Panc1 (cell line): ENCODE measurements around the gene SLC39A7. TPM values are rescaled to one million over a fixed set of nuclear protein-coding genes. Genes with fewer than 3 reads are reported as not detected.

Experiments
- ATAC-seq: fragments of 200-7000 bp; cut with Tn5 transposase; 2 replicates; pipeline ENCODE4 v1.9.1; 2020; ENCODE audit warnings: mild to moderate bottlenecking, moderate library complexity
- BruUV-seq: library from RNA; stranded (reverse); fragments of 400-500 nt; replicated peaks from 2 replicates; lab custom pipeline; 2021; lab: Mats Ljungman, UMichigan
- CTCF ChIA-PET: fragments of 300-600 bp; sonication (Branson Sonifier 250); formaldehyde crosslinking; loops from one replicate; lab custom pipeline; 2022; ENCODE audit warnings: antibody characterized with exemption; lab: Charles Lee
- POLR2A ChIA-PET: fragments of 300-600 bp; sonication (Branson Sonifier 250); formaldehyde crosslinking; loops from one replicate; lab custom pipeline; 2022; ENCODE audit warnings: antibody characterized with exemption; lab: Charles Lee
- DNase-seq: peaks from one replicate; pipeline ENCODE4 v3.0.0-alpha.2; 2010; ENCODE audit warnings: low read depth, low spot score
- H3K27ac ChIP-seq: 2 replicates; pipeline ENCODE4 v1.5.1; 2011; ENCODE audit warnings: mild to moderate bottlenecking, low read length, inconsistent platforms
- H3K27me3 ChIP-seq: fragments of 200-500 bp; sonication (Bioruptor generic); 2 replicates; pipeline ENCODE4 v1.6.0; 2014; ENCODE audit warnings: low read length, inconsistent platforms; ENCODE audit not compliant: control insufficient read depth, insufficient read depth
- H3K36me3 ChIP-seq: fragments of 200-500 bp; sonication (Bioruptor generic); 2 replicates; pipeline ENCODE4 v1.5.1; 2014; ENCODE audit warnings: inconsistent platforms, mild to moderate bottlenecking, low read length, moderate library complexity; ENCODE audit not compliant: control insufficient read depth, insufficient read depth
- H3K4me1 ChIP-seq: 2 replicates; pipeline ENCODE4 v1.5.1; 2011; ENCODE audit warnings: inconsistent platforms, mild to moderate bottlenecking, low read length, moderate library complexity; ENCODE audit not compliant: control insufficient read depth, insufficient read depth
- H3K4me3 ChIP-seq, 2 experiments: 2 replicates each; pipeline ENCODE4 v1.5.1; 2011 to 2012; ENCODE audit warnings: low read depth in 2 of 2, low read length in 2 of 2, mild to moderate bottlenecking in 2 of 2, inconsistent platforms in 1 of 2, moderate library complexity in 1 of 2
- H3K9me3 ChIP-seq: fragments of 200-500 bp; sonication (Bioruptor generic); 2 replicates; pipeline ENCODE4 v1.5.1; 2014; ENCODE audit warnings: low read depth, mild to moderate bottlenecking, inconsistent platforms, low read length, moderate library complexity; ENCODE audit not compliant: control insufficient read depth, insufficient read depth
- POLR2AphosphoS5 ChIP-seq: IDR thresholded peaks from 2 replicates; pipeline ENCODE4 v1.6.1; 2012; ENCODE audit warnings: mild to moderate bottlenecking, low read depth, low read length, moderate library complexity
- SIN3A ChIP-seq: IDR thresholded peaks from 2 replicates; pipeline ENCODE4 v1.6.1; 2012; ENCODE audit warnings: low read depth, mild to moderate bottlenecking, low read length, moderate library complexity, borderline replicate concordance; ENCODE audit not compliant: insufficient read depth
- TCF7L2 ChIP-seq: IDR thresholded peaks from 2 replicates; pipeline ENCODE4 v1.6.1; 2011; ENCODE audit warnings: mild to moderate bottlenecking, low read depth, low read length, inconsistent platforms
- in situ Hi-C: cut with HindIII; loops from 2 replicates; pipeline ENCODE4 v1.10.0; 2016; ENCODE audit warnings: low sequenced_read_pairs, low pct_unique_long_range_greater_than_20kb
- intact Hi-C: fragments of 100-400 bp; cut with micrococcal nuclease; formaldehyde crosslinking; loops from one replicate; pipeline ENCODE4 v1.10.0; 2022; ENCODE audit not compliant: unreplicated experiment
- total RNA-seq: library from RNA; stranded (reverse); gene quantifications from one replicate; pipeline ENCODE4 v1.2.1, GENCODE V29; 2021; ENCODE audit not compliant: unreplicated experiment
- TF ChIP-seq, protein P1 (sequence below): fragments of 450-650 bp; IDR thresholded peaks from 2 replicates; pipeline ENCODE4 v1.5.1; 2017; ENCODE audit warnings: mild to moderate bottlenecking
- TF ChIP-seq, protein P2 (sequence below), 2 experiments: IDR thresholded peaks; 2 replicates each; pipeline ENCODE4 v1.6.1; 2011 to 2012; ENCODE audit warnings: low read depth in 2 of 2, control low read depth in 1 of 2, low read length in 1 of 2, mild to moderate bottlenecking in 1 of 2, moderate library complexity in 1 of 2; ENCODE audit not compliant: insufficient read depth in 1 of 2

The SLC39A7 gene
- total RNA-seq, 1 experiment from 2014 or later = 135 TPM

DNA sequence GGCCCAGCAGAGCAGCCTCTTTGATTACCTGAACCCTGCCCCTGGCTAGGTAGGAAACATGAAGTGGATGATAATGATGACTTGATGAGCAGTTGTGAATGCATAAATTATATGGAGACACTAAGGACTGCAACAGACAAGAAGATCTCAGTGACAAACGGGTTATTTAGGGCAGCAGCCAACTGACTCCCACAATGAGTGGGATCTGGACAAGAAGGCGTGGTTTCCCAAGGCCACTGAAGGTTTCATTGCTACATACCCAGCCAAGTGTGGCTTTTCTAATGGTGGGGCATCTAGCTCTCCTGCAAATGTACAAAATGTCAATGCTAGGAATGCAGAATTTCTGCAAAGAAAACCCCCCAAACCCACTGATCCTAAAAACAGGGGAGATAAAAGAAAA lies 37.1 kb downstream of the SLC39A7 start:
- ChIA-PET POLR2A (interaction anchor here (0.5 kb wide), 1 partner anchor 29 kb away, joined by 6 read pairs; no protein-coding TSS in a partner anchor), CTCF (no interaction called here)
- Histone ChIP-seq H3K4me3 (no peak overlapping the region), H3K27me3 (no peaks in the 10 kb centered on the region), H3K27ac (no peak overlapping the region), H3K4me1 (no peaks in the 10 kb centered on the region), H3K36me3 (no peaks in the 10 kb centered on the region), H3K9me3 (no peaks in the 10 kb centered on the region)
- intact Hi-C loops (no loop called here), in situ Hi-C loops (no loop called here)
- no peak for ATAC-seq
- TF ChIP-seq, protein P1, sequence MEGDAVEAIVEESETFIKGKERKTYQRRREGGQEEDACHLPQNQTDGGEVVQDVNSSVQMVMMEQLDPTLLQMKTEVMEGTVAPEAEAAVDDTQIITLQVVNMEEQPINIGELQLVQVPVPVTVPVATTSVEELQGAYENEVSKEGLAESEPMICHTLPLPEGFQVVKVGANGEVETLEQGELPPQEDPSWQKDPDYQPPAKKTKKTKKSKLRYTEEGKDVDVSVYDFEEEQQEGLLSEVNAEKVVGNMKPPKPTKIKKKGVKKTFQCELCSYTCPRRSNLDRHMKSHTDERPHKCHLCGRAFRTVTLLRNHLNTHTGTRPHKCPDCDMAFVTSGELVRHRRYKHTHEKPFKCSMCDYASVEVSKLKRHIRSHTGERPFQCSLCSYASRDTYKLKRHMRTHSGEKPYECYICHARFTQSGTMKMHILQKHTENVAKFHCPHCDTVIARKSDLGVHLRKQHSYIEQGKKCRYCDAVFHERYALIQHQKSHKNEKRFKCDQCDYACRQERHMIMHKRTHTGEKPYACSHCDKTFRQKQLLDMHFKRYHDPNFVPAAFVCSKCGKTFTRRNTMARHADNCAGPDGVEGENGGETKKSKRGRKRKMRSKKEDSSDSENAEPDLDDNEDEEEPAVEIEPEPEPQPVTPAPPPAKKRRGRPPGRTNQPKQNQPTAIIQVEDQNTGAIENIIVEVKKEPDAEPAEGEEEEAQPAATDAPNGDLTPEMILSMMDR = no peak
- TF ChIP-seq, protein P2, sequence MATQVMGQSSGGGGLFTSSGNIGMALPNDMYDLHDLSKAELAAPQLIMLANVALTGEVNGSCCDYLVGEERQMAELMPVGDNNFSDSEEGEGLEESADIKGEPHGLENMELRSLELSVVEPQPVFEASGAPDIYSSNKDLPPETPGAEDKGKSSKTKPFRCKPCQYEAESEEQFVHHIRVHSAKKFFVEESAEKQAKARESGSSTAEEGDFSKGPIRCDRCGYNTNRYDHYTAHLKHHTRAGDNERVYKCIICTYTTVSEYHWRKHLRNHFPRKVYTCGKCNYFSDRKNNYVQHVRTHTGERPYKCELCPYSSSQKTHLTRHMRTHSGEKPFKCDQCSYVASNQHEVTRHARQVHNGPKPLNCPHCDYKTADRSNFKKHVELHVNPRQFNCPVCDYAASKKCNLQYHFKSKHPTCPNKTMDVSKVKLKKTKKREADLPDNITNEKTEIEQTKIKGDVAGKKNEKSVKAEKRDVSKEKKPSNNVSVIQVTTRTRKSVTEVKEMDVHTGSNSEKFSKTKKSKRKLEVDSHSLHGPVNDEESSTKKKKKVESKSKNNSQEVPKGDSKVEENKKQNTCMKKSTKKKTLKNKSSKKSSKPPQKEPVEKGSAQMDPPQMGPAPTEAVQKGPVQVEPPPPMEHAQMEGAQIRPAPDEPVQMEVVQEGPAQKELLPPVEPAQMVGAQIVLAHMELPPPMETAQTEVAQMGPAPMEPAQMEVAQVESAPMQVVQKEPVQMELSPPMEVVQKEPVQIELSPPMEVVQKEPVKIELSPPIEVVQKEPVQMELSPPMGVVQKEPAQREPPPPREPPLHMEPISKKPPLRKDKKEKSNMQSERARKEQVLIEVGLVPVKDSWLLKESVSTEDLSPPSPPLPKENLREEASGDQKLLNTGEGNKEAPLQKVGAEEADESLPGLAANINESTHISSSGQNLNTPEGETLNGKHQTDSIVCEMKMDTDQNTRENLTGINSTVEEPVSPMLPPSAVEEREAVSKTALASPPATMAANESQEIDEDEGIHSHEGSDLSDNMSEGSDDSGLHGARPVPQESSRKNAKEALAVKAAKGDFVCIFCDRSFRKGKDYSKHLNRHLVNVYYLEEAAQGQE (IDR thresholded peaks at IDR 0.05; ENCODE audit: insufficient read depth in 1 of 2, low read depth in 2 of 2, low read length in 1 of 2) = no peak
- TF ChIP-seq SIN3A (no peak), TCF7L2 (no peak), POLR2AphosphoS5 (no peak)
- no TSS peak for BruUV-seq
- no peak for DNase-seq

DNA sequence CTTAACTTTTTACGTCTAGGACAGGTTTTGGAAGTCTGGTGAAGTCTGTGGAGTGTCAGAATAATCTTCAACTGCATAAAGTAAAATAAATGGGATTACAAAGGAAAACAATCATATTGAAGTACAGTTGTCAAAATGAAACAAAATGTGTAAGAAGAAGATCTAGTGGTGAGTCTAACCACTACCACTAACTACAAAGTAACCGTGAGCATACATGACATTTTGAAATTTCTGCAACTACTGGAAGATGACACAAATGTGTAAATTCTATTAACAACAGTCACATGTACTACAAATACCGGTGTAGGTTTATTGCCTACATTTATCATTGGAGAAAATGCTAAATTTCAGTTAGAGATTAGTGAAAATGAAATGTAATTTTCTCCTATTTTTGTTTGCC lies 41.3 kb downstream of the SLC39A7 start:
- ATAC-seq = no peak
- intact Hi-C loops = loop anchor here (10.0 kb wide), 1 partner anchor 227 kb away; no protein-coding TSS in a partner anchor
- POLR2A ChIA-PET = no interaction called here

More for the DNA sequence above, 41.3 kb downstream of the SLC39A7 start:
- H3K9me3 ChIP-seq = no peaks in the 10 kb centered on the region
- TF ChIP-seq, protein P2 (IDR thresholded peaks at IDR 0.05; ENCODE audit: insufficient read depth in 1 of 2, low read depth in 2 of 2, low read length in 1 of 2) = no peak
- TF ChIP-seq TCF7L2 (no peak), SIN3A (no peak), POLR2AphosphoS5 (no peak)
- TF ChIP-seq, protein P1 = no peak
- no peaks in the 10 kb centered on the region for H3K4me1 ChIP-seq
- no peak overlapping the region for H3K27ac ChIP-seq
- BruUV-seq = no TSS peak
- DNase-seq = no peak
- H3K4me3 ChIP-seq = no peak overlapping the region
- in situ Hi-C loops = no loop called here
- no peaks in the 10 kb centered on the region for H3K36me3 ChIP-seq
- CTCF ChIA-PET = no interaction called here
- no peaks in the 10 kb centered on the region for H3K27me3 ChIP-seq
